DMS114 treated with DMSO at 0.1 percent for 48 hours (cell line): ENCODE results near the gene C2orf74.
A peak's percentile ranks its signal among the peaks of the same experiment; 100 is the strongest.
"Not testable (repeated sequence)": the region's sequence is repeated elsewhere in the genome, so short reads cannot be mapped to it uniquely, and the experiment has no call there.

Experiments used
- DNase-seq: peaks from one replicate; lab custom pipeline; 2025; ENCODE audit not compliant: unreplicated experiment; lab: John Stamatoyannopoulos, UW

Gene C2orf74

DNA sequence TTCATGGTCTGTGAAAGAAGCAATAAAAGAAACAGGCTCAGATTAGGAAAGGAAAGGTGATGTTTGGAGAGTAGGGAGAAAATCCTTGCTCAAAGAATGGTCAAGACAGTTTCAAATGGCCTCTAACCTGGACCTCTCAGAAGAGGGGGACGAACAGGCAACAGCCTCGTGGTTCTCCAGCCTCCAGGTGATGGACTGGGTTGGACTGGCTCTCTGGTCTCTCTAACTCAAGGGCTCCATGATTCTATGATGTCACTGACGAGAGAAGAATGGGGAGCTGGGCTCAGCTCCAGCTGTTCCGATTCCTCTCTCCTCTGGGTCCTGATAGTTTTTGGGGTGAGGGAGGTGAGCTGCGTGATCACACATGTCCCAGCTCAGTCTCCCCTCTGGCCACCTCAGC lies at the start of gene C2orf74:
Gene C2orf74, plus strand, starts transcription at position 301 of the 400 bp plus-strand sequence. CDS start 327 bp downstream, outside the sequence.
- no peak for DNase-seq

DNA sequence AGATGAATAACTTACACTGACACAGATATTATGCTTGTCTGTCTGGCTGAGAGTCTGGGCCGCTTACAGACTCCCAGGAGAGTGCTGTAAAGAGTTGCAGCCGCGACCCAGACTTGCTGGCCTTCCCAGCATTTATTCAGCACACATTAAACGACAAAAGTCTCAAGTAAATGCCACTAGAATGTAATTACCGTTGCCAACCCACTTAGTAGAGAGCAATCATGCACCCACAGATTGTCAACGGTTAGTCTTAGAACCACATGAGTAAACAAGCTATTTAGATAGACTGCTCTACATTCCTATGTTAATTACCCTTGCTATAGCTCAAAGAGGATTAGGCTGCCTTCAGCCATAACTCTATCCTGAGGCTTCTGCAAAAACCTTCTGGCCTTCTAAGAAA lies 47.8 kb upstream of the C2orf74 start:
- no peak for DNase-seq

DNA sequence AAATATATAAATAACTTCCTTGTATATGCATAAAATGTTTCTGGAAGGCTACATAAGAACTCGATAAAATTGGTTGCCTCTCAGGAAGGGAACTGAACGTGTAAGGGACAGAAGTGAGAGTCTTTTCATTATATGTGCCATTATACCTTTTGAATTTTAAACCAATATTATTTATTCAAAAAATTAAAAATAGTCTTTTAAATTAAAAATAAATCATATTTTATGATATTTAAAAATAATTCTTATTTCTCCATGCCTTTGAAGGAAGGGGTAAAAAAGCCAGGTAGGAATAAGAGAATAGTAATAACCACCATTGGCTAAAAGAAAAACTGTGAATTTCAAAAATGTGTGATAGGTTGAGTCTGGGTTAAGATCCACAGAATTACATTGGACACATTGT lies 45.7 kb upstream of the C2orf74 start:
- DNase-seq = no peak

DNA sequence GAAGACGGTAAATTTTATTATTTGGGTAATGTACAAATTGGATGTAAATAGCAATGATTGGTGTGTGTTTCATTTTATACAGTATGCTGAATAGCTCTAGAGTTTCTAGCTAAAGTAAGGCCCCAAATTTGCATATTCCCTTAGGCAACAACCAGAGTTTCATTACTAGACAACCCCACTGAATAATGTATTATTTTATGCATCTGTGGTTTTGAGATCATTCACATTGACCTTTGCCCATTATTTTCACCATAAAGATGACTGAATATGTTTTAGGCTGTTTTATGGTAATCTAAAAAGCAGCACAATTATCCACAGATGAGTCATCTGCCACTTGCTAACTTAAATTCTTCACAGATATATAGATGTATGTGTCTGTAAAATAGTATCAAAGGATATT lies 44.5 kb upstream of the C2orf74 start:
- no peak for DNase-seq

DNA sequence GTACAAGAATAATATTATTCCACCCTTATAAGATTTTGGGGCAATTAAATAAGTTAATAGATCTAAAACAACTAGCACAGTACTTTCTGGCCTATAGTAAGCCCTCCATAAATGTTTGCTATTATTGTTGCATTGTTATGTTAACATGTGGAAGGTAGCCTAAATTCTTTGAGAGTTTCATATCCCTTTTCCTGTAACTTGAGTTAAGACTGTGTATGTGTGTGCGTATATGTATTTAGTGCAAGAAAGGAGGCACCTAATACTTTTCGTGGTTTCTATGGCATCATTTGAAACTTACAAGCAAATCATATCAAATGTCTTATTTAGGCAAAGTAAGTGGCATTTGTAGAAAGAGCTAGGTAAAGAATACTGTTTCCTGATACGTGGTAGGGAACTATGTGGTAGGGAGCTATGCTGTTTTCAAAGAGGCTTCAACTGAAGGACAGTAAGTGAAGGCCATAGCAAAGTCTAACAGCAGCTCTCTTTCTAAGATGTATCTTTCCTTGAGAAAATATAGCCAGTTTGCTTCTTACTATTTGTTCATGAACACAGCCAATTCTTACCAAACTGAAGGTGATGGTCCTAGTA lies 36.8 kb upstream of the C2orf74 start:
- DNase-seq = no peak

DNA sequence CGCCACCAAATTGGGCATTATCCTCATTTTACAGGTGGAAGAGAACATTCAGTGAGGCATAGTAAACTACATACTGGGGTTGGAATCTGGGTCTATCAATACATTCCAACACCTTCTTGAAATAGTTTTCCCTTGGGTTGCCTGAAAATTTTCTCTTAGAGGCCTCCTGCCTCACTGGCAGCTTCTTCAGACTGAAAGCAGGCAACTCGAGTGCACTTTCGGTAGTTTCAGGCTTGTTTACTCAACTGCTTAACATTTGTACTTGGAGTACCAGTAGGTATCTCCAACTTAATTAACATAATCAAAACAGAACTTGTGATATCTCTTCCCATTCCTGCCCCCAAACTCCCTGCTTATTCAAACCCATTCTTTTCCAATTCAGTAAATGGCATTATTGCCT lies 36.2 kb upstream of the C2orf74 start:
- no peak for DNase-seq

DNA sequence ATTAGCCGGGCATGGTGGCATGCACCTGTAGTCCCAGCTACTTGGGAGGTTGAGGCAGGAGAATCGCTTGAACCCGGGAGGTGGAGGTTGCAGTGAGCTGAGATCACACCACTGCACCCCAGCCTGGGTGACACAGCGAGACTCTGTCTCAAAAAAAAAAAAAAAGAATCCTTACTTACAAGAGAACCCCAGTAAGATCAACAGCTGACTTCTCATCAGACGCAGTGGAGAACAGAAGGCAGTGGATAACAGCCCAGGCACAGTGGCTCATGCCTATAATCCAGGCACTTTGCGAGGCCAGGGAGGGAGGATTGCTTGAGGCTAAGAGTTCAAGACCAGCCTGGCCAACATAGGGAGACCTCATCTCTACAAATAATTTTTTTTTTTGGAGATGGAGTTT lies 33.9 kb upstream of the C2orf74 start:
- DNase-seq = not testable (repeated sequence)

DNA sequence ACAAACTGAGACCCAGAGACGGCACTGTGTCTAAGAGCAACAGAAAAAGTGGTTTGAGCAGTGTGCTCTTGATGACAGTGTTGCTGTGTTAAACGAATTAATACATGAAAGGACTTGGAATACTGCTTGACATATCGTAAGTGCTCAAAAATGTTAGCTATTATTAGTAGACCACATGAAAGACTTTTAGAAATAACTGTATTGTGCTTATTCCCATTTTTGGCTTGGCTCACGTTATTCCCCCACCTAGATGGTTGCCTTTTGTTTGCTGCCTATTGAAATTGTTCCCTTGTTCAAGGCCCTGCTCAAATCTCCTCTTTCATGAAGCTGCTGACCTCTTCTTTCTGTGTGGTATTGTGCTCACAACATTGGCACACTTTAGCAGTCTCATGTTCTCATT lies 27.8 kb upstream of the C2orf74 start:
- DNase-seq = no peak

DNA sequence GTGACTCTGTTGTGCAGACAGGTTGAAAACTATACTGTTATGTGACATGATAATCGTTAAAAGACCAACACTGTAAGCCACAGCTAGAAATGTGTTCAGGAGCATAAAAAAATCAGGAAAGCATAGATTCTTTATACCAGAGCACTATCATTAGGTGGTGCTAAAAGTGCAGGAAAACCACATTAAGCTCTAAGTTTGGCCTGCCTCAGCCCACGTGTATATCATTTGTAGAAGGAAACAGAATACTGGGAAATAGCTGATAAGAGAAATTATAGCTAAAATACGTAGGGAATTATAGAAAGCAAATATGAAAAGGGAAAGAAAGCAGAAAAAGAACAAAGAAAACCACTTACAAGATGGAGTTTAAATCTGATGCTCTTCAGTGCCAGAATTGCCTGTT lies 26.5 kb upstream of the C2orf74 start:
- no peak for DNase-seq

DNA sequence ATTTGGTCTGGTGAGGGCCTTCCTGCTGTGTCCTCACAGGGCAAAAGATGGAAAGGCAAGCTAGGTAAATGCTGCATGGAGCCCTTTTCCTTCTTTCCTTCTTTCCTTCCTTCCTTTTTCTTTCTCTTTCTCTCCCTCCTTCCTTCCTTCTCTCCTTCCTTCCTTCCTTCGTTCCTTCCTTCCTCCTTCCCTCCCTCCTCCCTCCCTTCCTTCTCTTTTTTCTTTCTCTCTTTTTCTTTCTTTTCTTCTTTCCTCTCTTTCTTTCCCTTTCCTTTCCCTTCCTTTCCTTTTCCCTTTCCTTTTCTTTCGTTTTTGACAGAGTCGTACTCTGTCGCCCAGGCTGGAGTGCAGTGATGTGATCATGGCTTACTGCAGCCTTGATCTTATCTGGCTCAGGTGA lies 23.1 kb upstream of the C2orf74 start:
- no peak for DNase-seq

DNA sequence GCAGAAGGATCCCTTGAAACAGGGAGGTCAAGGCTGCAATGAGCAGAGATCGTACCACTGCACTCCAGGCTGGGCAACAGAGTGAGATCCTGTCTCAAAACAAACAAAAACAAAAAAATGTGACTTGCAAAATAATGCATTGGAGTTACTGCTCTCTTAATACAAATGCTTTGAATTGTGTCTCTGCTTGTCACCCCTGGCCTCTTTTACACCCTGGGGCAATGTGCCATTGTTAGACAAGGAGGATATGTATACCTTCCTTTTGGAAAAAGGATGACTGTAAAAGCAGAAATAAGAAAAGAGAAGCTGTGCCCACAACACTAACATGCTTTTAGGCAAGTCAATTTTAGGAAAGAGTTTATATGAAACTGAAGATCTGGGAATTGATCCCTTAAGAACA lies 20.8 kb upstream of the C2orf74 start:
- no peak for DNase-seq

DNA sequence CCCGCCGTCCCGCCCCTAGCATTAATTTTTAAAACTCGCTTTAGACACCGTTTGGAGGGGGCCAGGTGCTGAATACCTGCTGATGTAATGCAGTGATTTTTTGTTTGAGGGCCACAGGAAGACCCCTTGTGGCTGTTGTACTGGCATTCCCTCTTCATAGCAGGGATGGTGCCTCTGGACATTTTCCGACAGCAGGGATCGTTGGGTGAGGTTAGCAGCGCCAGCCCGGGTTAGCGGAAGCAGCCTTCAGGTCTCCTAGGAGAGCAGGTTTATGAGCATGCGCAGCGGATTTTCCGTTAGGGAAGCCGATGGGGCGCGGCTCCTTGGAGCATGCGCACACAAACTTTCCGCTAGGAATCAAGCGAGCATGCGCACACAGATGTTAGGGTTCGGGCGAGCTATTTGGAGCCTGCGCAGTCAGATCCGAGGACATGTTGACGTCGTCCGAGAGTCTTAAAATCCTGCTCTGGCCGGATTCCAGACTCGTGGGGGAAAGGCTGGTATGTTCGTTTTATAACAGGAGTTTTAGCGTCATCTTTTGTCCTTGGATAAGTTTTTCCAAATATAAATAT lies 17.2 kb upstream of the C2orf74 start:
- DNase-seq = peak; percentile 94

DNA sequence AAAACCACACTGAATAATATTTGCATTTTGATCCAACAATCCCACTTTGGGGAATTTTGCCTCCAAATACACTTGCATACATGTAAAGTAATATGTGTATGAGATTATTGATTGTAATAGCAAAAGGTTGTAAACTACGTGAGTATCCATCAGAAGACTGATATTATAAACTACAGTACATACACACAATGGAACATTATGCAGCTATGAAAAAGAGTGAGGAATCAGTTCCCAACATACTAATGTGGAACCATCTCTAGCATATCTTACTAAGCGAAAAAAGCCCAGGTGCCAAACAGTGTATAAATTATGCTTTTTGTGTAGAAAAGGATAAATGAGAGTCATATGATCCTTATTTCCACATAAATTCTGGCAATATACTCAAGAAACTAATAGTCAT lies 16.0 kb upstream of the C2orf74 start:
- DNase-seq = no peak

DNA sequence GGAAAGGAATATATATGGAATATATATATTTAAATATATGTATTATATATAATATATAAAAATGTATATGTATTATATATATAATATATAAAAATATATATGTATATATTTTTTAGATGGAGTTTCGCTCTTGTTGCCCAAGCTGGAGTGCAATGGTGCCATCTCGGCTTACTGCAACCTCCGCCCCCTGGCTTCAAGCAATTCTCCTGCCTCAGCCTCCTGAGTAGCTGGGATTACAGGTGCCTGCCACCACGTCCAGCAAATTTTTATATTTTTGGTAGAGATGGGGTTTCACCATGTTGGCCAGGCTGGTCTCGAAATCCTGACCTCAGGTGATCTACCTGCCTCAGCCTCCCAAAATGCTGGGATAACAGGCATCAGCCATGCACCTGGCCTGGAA lies 13.9 kb upstream of the C2orf74 start:
- DNase-seq = not testable (repeated sequence)

DNA sequence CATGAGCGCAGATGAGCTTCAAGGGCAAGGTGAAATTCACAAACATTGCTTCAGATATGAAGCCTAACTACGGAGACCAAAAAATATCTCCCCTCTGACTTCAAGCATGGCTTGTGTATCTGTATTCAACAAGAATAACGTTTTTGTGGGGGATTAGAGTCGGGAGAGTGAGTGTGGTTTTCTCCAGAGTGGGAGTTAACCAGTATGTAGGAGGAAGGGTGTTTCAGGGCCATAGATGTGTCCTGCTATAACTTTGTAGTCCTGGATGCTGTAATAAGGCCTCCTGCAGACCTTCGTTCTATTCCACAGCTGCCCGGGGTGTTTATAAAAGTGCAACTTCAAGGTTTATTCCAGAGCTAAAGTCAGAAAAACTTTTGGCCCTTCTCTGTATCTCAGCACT lies 12.9 kb upstream of the C2orf74 start:
- DNase-seq = no peak

DNA sequence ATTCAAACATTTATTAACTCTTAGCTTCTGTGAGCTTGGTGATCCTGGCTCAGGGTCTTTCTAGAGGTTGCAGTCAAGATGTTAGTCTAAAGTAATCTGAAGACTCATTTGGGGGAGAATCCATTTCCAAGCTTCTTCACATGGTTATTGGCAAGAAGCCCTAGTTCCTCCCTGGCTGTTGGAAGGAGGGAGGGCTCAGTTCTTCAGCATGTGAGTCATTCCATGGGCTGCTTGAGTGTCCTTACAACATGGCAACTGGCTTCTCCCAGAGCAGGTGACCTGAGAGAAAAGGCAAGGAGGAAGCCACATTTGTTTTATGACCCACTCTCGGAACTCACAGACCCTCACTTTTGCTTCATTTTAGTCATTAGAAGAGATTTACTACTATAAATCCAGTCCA lies 10.6 kb upstream of the C2orf74 start:
- no peak for DNase-seq

DNA sequence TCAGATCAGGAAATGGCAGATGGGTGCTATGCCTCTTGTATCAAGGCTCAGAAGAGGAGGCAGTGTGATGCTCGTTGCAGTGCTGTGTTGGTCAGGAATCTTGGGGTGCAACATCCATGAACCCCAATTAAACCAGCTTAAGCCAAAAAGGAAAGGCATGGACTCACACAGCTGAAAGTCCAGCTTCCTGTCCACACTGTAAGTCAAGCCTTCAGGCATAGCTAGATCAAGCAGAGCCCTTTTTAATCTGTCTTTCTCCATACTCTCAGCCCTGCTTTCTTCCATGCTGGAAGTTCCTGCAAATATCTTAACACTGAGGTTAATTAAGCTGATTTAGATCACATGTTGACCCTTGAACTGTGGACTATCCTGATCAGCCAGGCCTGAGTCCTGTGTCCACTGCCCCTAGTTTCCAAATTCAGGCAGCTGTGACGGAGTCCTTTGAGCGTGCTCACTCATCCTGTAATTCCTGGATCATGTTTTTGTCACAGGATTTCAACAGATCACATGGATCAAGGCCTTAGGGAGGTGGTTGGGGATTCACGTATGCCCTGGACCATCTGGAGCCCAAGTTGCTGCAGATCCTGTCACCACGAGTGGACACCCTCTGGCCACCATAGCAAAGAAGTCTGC lies 4.5 kb upstream of the C2orf74 start:
- no peak for DNase-seq

DNA sequence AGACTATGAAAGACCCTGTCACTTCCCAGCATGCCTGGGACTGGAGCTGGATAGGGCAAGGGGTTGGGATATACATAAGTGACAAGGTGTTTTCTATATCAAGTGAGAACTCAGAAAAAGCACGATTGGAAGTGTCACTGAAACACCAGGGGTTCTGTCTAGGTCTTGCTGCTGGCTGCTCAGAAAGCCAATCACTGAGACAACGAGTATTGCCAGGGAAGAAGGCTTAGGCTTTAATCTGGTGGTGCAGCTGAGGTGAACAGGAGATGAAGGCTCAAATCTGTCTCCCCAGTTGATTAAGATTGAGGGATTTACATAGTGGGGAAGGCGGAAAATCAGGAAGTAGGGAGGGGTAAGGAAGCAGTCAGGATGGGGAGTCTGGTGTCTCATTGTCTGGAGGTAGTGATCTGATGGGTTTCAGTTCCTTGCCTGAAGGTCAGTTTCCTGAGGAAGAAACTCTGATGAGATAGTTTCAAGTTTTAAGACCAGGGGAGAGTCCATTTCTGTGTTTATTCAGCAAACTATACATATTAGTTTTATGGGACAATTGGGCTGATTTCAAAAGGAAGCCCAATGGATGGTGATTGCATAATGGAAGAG lies 3.5 kb upstream of the C2orf74 start:
- no peak for DNase-seq

DNA sequence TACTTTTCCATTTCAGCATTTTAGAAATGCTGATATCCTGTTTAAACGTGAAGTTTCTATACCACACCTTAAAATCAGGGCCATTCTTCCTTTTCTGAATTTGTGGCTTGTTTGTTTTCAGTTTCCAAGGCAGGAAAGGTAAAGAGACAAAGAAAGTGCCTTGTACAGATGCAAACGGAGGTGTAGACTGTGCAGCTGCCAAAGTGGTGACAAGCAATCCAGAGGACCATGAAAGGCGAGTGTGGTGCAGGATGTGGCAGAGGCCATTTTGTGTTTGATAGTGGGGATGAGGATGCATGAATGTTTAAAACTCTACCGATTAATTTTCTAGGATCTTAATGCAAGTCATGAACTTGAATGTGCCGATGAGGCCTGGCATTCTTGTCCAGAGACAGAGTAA lies 733 bp downstream of the C2orf74 start:
- no peak for DNase-seq

DNA sequence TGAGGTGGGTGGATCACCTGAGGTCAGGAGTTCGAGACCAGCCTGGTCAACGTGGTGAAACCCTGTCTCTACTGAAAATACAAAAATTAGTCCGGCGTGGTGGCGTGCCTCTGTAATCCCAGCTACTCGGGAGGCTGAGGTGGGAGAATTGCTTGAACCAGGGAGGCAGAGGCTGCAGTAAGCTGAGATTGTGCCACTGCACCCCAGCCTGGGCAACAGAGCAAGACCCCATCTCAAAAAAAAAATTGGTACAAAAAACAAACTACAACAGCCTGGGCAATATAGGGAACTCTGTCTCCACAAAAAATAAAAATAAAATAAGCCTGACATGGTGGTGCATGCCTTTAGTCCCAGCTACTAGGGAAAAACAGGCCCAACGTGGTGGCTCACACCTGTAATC lies 3.1 kb downstream of the C2orf74 start:
- DNase-seq = not testable (repeated sequence)

DNA sequence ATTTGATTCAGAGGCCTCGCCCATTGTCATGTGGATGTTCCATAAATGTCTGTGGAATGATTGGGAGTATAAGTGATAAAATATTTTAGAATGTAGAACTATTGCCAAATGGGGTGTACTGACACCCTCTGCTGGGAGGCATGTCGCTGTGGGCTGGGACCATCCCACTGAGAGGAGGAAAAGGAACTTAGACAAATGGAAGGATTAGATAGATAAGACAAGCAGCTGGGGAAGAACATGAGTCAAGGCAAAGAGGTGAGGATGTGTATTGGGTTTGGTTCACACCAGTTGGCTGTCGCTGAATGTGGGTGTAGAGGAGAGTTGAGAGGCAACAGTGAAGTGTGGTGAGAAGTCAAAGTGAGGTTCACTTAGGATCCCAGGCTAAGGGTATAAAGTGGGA lies 4.0 kb downstream of the C2orf74 start:
- DNase-seq = no peak

DNA sequence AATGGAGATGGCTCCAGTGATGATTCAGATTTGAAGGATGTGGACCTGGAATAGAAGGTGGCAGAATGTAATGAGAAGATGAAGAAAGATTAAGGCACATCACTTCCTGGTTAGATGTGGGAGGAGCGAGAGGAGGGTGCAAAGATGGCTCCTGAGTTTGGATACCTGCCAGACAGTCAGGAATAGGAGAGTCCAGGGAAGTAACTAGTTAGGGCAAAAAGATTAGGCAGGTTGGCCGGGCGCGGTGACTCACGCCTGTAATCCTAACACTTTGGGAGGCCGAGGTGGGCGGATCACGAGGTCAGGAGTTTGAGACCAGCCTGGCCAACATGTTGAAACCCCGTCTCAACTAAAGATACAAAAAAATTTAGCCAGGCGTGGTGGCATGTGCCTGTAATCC lies 5.6 kb downstream of the C2orf74 start:
- no peak for DNase-seq
